Astrocyte of the spinal cord (primary cell): ENCODE results near the gene ZNF358.

Experiments
- DNase-seq: peaks from one replicate; pipeline ENCODE4 v3.0.0; 2011; ENCODE audit warnings: low read depth, low spot score
- H3K4me3 ChIP-seq: 2 replicates; pipeline ENCODE4 v1.5.1; 2011; ENCODE audit warnings: low read depth, mild to moderate bottlenecking, low read length, moderate library complexity
- CTCF ChIP-seq: IDR thresholded peaks from 2 replicates; pipeline ENCODE4 v1.5.1; 2012; ENCODE audit warnings: low read depth, mild to moderate bottlenecking, low read length, inconsistent platforms
- in situ Hi-C: cut with HindIII; loops from 2 replicates; pipeline ENCODE4 v1.10.0; 2017; ENCODE audit warnings: low sequenced_read_pairs

ZNF358 gene

GRCh38 chr19:7541475-7541824, 25.5 kb downstream of the ZNF358 start:
- DNase-seq = no peak
- in situ Hi-C loops = no loop called here
- no peak for TF ChIP-seq CTCF

GRCh38 chr19:7541828-7542443, 26.0 kb downstream of the ZNF358 start:
- in situ Hi-C loops = no loop called here
- H3K4me3 ChIP-seq = no peak overlapping the region
- no peak for TF ChIP-seq CTCF
- no peak for DNase-seq

More at GRCh38 chr19:7541475-7541824, 25.5 kb downstream of the ZNF358 start:
- H3K4me3 ChIP-seq = no peak overlapping the region

- H3K4me3 ChIP-seq = no peak overlapping the region
- no peak for DNase-seq
- TF ChIP-seq CTCF = no peak
- in situ Hi-C loops = no loop called here
These were observed 26.8 kb downstream of the ZNF358 start for GRCh38 chr19:7542556-7543348.

GRCh38 chr19:7544626-7545025, 28.7 kb downstream of the ZNF358 start:
- no peak for TF ChIP-seq CTCF
- in situ Hi-C loops = no loop called here
- H3K4me3 ChIP-seq = no peak overlapping the region
- no peak for DNase-seq

GRCh38 chr19:7545300-7545699, 29.4 kb downstream of the ZNF358 start:
- in situ Hi-C loops = no loop called here
- DNase-seq = no peak
- no peak for TF ChIP-seq CTCF
- no peak overlapping the region for H3K4me3 ChIP-seq

- in situ Hi-C loops = no loop called here
- no peak for TF ChIP-seq CTCF
- no peak for DNase-seq
- H3K4me3 ChIP-seq = no peak overlapping the region
These were observed 30.0 kb downstream of the ZNF358 start for GRCh38 chr19:7545904-7546303.
